Activated T-helper 1 cell treated with anti-CD3 and anti-CD28 coated beads, Interleukin-2, amount 50 U/mL, for 16 hours (primary cell): Measurements from ENCODE around the gene MKRN2OS.
"Not testable (repeated sequence)": the region's sequence is repeated elsewhere in the genome, so short reads cannot be mapped to it uniquely, and the experiment has no call there.

Experiments used
- DNase-seq, 2 donors: peaks; one replicate each; pipeline ENCODE4 v3.0.0-alpha.2; 2020; ENCODE audit warnings: low read depth in 1 of 2, low spot score in 1 of 2

MKRN2OS gene

DNA sequence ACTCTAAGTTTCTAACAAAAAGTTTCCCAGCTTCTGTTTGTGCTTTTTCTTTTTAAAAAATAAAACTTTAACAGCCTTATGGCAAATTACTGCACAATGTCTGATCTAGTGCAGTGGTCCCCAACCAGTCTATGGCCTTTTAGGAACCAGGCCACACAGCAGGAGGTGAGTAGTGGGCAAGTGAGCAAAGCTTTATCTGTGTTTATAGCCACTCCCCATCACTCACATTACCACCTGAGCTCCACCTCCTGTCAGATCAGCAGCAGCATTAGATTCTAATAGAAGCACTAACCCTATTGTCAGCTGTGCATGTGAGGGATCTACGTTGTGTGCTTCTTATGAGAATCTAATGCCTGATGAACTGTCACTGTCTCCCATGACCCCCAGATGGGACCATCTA is 17.2 kb upstream of the MKRN2OS start:
- DNase-seq = no peak

GRCh38 chr3:12561397-12561796 is 16.1 kb upstream of the MKRN2OS start:
- no peak for DNase-seq

DNA sequence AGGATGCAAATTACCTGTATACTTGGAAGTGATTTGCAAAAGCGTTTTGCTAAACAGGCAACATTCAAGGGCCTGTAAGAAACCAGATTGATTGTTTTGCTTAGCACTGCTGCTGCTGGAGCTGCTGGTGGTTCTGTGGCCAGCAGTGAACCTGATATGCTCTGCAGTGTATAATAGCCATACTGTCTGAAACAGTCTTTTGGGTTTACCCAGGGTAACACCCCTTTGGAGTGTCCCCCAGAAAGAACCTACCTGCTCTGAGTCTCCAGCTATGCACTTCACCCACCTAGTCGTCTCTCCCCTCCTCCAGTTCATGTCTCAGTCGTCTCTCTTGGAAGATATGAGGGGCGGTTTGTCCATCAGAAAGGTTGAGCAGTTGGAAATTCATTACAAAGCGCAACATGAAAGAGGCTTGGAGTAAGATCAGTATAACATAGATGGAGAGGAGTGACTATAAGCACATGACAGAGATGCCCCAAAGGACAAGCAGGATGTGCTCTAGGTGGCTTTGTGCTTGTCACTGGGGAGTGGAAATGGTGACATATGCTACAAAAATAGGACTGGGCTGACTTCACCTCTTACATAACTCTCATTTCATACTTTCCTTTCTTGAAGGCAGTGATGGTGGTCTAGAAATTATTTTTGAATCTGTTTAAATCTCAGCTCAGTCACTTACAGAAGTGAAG is 15.3 kb upstream of the MKRN2OS start:
- no peak for DNase-seq

GRCh38 chr3:12559520-12559919 is 14.2 kb upstream of the MKRN2OS start:
- DNase-seq = no peak

GRCh38 chr3:12558706-12559105 is 13.4 kb upstream of the MKRN2OS start:
- DNase-seq = no peak

DNA sequence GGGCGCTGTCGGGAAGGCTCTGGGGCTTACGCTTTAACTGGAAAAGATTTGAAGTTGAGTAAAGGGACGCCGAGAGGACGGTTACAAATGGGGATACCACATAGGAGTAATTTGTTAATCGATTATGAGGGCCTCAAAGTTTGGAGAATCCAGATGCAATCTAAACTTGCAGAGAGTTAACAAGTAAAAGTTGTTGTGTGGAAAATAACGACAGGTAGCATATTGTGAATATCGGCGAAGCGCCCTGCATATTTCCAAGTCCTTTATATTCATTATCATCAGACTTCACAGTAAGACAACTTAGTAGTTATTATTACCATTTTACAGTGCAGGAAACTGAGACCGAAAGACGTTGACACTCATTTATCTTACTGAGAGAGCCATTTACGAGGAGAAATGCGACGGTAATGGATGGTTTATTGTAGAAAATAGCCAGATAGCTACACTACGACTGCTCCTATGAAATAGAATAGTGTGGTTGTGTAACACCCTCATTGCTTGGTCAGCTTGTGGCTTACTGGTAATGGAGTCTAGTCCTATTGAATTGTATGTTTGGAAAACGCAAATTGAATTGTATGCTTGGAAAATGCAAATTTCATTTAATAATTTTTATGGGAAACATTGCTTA is 12.3 kb upstream of the MKRN2OS start:
- no peak for DNase-seq

DNA sequence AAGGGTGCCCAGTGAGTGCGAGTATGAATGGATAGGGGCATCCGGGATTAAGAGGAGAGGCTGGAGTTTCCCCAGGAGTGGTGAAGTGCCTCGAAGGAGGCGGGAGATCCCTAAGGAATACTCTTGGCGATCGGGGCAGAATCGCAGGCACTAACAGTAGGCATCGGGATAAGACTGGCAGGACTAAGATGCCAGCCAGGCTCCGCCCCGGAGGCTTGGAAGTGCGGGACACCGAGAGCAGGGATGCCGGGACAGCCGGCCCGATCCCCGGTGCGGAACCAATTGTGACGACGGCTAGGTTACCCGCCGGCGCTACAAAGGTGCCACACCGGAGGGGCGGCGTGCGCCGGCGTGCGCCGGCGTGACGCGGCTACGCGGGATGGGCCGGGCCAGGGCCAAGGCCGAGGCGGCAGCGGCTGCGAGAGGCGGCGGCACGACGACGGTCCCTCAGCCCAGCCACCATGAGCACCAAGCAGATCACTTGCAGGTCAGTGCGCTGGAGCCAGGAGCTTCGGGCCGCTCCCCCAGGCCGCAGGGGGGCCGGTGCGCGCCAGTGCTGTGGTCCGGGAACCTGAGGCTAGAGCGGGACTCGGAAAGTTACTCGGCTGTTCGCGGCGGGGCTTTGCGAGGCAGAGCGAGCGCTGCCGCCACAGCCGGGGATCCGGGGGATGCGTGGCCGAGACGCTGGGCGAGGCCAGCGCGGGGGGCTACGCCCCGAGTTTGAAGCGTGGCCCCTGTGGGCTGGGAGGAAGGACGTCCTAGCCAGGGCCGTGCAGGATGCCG is 11.6 kb upstream of the MKRN2OS start, which contains the start of gene MKRN2:
Gene MKRN2, plus strand, starts transcription at position 398 of the 783 bp plus-strand sequence. Its CDS starts 64 bp downstream, at position 462.
- peak; percentile 65 to 79 for DNase-seq

GRCh38 chr3:12556314-12556689 is 11.0 kb upstream of the MKRN2OS start:
- DNase-seq = no peak

DNA sequence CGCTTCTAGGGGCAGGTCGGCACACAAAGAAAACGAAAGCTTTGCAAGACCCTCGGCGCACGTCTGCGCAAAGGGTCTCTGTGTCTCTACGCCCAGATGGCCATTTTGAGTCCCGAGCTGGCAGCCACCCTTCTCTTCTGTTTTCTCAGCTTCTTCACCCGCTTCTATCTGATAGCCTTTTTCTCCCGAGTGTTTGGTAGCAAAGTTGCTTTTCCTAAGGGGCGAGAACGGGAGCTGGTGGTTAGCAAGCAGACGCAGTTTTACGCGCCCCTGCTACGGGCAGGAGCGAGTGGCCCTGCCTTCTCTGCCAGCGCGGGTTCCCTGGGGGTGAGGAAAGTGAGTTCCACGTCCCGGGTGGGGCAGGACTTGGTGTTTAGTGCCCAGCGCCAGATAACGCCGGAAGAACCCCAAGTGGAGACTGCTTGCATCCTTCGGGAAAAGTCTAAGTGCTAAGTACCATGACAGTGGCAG is 8.7 kb upstream of the MKRN2OS start:
- DNase-seq = no peak

- DNase-seq = no peak
Measured at GRCh38 chr3:12549971-12550760, 4.9 kb upstream of the MKRN2OS start.

DNA sequence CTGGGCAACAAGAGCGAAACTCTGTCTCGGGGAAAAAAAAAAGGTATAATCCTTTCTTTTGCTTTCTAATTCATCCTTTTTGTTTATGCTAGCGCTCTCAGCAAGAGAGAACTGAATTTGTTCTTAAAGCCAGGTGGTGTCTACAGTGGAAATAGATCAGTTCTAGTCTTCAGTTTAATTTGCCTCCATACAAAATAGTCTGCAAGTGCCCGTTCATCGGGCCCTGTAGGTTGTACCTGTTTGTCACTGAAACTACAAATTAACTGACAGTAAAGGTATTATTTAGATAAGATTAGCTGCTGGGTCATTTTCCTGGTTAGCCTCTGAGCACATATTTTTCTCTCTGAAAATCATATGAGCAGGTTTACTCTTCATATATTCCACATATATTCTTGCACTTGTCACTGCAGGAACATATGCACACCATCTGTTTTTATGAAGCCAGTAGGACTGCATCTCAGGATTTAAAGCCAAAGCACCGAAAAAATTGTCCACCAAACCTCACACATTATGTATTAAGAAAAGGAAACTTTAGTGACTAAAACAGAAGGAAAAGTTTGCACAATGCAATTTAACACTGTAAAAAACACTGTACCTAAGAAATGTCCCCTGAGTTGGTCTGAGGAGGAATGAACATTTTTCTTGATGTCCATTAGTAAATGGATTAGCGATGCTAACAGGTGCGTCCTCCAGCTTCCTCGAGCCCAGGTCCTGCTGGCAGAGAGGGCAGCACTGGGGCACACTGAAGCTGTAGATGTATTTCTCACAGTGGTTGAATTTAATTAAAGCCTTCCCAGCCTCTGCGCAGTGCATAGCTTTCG is 437 bp downstream of the MKRN2OS start:
- DNase-seq = no peak

DNA sequence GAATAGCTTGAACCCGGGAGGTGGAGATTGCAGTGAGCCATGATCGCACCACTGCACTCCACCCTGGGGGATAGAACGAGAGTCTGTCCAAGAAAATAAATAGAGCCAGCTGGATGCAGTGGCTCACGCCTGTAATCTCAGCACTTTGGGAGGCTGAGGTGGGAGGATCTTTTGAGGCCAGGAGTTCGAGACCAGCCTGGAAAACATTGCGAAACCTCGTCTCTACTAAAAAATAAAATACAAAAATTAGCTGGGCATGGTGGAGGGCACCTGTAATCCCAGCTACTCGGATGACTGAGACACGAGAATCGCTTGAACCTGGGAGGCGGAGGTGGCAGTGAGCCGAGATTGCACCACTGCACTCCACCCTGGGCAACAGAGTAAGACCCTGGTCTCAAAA is 1.8 kb downstream of the MKRN2OS start:
- DNase-seq = not testable (repeated sequence)

DNA sequence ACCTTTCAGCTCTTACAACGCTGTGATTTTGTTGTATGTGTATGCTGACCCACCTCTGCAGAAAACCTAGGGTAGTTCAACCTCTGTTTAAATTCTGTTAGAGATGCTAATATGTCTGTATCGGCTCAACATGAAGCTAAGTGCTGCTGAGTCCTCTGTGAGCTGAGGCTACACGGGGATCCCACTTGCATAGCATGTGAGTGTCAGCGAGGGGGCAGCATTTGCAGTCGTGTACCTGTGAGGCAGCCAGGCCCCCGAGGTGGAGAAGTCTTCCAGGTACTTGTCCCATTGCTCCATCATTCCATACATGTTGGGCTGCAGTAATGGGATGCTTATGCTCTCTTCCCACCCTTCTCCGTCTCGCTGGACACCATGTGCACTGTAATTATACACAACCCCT is 3.7 kb downstream of the MKRN2OS start:
- no peak for DNase-seq

GRCh38 chr3:12536423-12536822 is 8.9 kb downstream of the MKRN2OS start:
- DNase-seq = no peak

DNA sequence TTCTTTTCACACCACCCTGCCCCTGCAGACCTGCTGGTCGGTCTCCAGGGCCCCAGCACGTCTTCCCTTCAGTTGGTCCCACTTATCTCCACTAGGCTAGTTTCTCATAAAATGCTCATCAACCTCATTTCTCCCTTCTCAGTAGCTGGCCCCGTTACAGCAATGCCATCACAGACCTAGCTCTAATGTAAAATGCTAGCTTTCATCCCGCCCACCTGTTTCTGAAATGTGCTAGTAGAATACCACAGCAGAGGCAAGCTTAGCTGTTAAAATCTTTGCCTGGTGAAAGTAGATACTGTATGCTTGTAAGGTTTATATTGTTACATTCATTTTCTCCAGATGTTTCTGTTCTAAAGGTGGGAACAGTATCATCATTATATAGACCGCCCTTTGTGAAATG is 13.1 kb downstream of the MKRN2OS start:
- DNase-seq = no peak

- DNase-seq = no peak
Measured at GRCh38 chr3:12527757-12528143, 17.5 kb downstream of the MKRN2OS start.

DNA sequence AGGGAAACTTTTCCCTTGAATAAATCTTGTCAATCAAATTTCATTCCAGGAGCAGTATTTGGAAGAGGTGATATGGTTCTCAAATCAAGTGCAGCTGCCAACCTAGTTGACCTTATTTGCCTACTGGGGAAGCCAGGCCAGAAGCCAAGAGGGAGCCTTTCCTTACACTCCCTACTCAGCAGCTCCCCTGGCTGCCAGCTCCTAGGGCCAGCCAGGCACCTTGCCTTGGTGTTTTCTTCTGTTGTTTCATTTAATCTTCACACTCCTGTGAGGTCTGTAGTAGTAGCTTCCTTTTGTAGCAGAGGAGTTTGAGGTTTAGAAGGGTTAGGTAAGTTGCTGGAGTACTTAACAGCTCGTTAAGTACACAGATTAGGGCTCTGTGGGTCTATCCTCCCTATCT is 22.6 kb downstream of the MKRN2OS start:
- no peak for DNase-seq

DNA sequence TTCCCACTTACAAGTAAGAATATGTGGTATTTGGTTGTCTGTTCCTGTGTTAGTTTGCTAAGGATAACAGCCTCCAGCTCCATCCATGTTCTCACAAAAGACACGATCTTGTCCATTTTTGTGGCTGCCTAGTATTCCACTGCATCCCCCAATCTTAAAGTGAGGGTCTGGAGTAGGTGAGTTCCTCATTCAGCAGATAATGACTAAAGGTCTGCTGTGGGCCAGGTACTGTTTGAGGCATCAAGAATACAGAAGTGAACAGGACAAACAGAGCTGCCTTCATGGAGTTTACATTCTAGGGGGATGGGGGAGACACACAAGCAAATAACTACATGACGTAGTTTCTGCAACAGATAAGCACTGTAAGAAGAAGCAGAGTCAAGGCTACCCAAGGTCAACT is 24.3 kb downstream of the MKRN2OS start:
- no peak for DNase-seq

DNA sequence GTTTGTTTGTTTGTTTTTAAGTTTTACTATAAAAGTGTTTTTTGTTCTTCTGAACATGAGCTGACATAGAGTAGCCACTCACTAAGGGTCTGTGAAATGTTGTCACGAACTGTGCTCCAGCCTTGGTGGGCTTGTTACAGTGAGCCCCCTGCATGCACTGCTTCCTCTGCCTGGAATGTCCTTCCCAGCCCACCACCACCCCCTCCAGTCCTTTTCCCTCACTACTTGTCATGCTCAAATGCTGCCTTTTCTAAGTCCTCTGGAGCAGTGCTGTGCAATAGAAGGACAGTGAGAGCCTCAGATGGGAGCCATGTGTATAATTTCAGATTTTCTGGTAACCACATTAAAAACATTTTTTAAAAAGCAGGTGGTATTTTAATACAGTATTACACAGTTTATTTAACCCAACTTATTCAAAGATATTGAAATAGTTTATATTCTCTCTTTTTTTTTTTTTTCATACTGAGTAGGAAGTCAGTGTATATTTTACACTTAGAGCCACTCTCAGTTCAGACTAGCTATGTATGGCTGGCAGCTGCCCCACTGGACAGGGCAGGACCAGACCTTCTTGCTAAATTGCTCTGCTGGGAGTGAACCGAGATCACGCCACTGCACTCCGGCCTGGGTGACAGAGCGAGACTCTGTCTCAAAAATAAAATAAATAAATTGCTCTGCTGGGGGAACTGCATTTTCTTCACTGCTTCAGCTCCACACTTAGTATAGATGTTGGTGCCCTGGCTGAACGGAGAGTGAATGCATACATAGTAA is 26.9 kb downstream of the MKRN2OS start:
- DNase-seq = no peak

- no peak for DNase-seq
Measured at GRCh38 chr3:12516873-12517272, 28.4 kb downstream of the MKRN2OS start.
